GM21576 (cell line): ENCODE results near the gene PEA15.

Experiments
- ATAC-seq: cut with Tn5 transposase; IDR thresholded peaks from one replicate; pipeline ENCODE4 v1.9.1; 2021; ENCODE audit warnings: mild to moderate bottlenecking, moderate library complexity; ENCODE audit not compliant: unreplicated experiment

PEA15 gene

GRCh38 chr1:160207771-160208556 lies 2.8 kb downstream of the PEA15 start:
- no peak for ATAC-seq

- ATAC-seq = no peak
Measured at GRCh38 chr1:160208557-160209320, 3.6 kb downstream of the PEA15 start.

- ATAC-seq = no peak
Measured at GRCh38 chr1:160209321-160210046, 4.3 kb downstream of the PEA15 start.

GRCh38 chr1:160210561-160210960 lies 5.4 kb downstream of the PEA15 start:
- no peak for ATAC-seq

- ATAC-seq = no peak
Measured at GRCh38 chr1:160211046-160211790, 6.0 kb downstream of the PEA15 start.

GRCh38 chr1:160214481-160215140 lies 9.4 kb downstream of the PEA15 start:
- no peak for ATAC-seq

GRCh38 chr1:160216301-160216700 lies 11.1 kb downstream of the PEA15 start:
- ATAC-seq = no peak

- no peak for ATAC-seq
Measured at GRCh38 chr1:160217481-160218051, 12.4 kb downstream of the PEA15 start.

GRCh38 chr1:160219062-160219929 lies 14.1 kb downstream of the PEA15 start:
- no peak for ATAC-seq

GRCh38 chr1:160220301-160220700 lies 15.1 kb downstream of the PEA15 start:
- no peak for ATAC-seq

- no peak for ATAC-seq
Measured at GRCh38 chr1:160221089-160221488, 15.9 kb downstream of the PEA15 start.

GRCh38 chr1:160222546-160222945 lies 17.4 kb downstream of the PEA15 start:
- ATAC-seq = no peak

GRCh38 chr1:160224606-160225005 lies 19.4 kb downstream of the PEA15 start:
- ATAC-seq = no peak

GRCh38 chr1:160225345-160225744 lies 20.2 kb downstream of the PEA15 start:
- ATAC-seq = no peak

- ATAC-seq = no peak
Measured at GRCh38 chr1:160226623-160227022, 21.4 kb downstream of the PEA15 start.

- ATAC-seq = no peak
Measured at GRCh38 chr1:160227034-160227433, 21.9 kb downstream of the PEA15 start.

GRCh38 chr1:160227561-160227960 lies 22.4 kb downstream of the PEA15 start:
- ATAC-seq = no peak

GRCh38 chr1:160228431-160228830 lies 23.2 kb downstream of the PEA15 start:
- no peak for ATAC-seq

GRCh38 chr1:160232911-160233310 lies 27.7 kb downstream of the PEA15 start:
- no peak for ATAC-seq
